ENCODE results near the gene C6orf47.
A peak's percentile ranks its signal among the peaks of the same experiment; 100 is the strongest.

The C6orf47 gene

GRCh38 chr6:31687860-31688693, 27.5 kb upstream of the C6orf47 start:
- no peak for DNase-seq (ENCODE audit: low spot score)

- DNase-seq (ENCODE audit: low spot score), result no peak
Measured at GRCh38 chr6:31687321-31687720, 26.7 kb upstream of the C6orf47 start.

- DNase-seq (ENCODE audit: low spot score), result no peak
Measured at GRCh38 chr6:31686483-31686882, 25.9 kb upstream of the C6orf47 start.

- no peak for DNase-seq (ENCODE audit: low spot score)
Measured at GRCh38 chr6:31683591-31683990, 23.0 kb upstream of the C6orf47 start.

- DNase-seq (ENCODE audit: low spot score), result peak; percentile 67
Measured at GRCh38 chr6:31681135-31681671, 20.6 kb upstream of the C6orf47 start.

- peak; percentile 92 for DNase-seq (ENCODE audit: low spot score)
Measured at GRCh38 chr6:31680226-31681134, 19.9 kb upstream of the C6orf47 start, which contains the start of gene LY6G5C. LY6G5C (minus strand) TSS chr6:31681067; CDS start chr6:31680373, 694 bp downstream.

GRCh38 chr6:31677955-31678354, 17.4 kb upstream of the C6orf47 start:
- DNase-seq (ENCODE audit: low spot score), result no peak

GRCh38 chr6:31676904-31677303, 16.3 kb upstream of the C6orf47 start:
- DNase-seq (ENCODE audit: low spot score), result no peak

GRCh38 chr6:31676322-31676903, 15.8 kb upstream of the C6orf47 start:
- DNase-seq (ENCODE audit: low spot score), result no peak

- DNase-seq (ENCODE audit: low spot score), result no peak
Measured at GRCh38 chr6:31669676-31670075, 9.1 kb upstream of the C6orf47 start, which contains the start of gene LY6G5B. LY6G5B (plus strand) TSS chr6:31669976; CDS start chr6:31670951, 975 bp downstream.

GRCh38 chr6:31666337-31666965, 5.9 kb upstream of the C6orf47 start:
- no peak for DNase-seq (ENCODE audit: low spot score)

GRCh38 chr6:31665501-31666336, 5.1 kb upstream of the C6orf47 start, which contains the start of gene CSNK2B:
CSNK2B (plus strand) TSS chr6:31666080; CDS start chr6:31666832, 752 bp downstream.
- DNase-seq (ENCODE audit: low spot score), result peak; percentile 97

GRCh38 chr6:31664790-31665500, 4.4 kb upstream of the C6orf47 start, which contains the start of gene GPANK1:
GPANK1 (minus strand) TSS chr6:31664997; CDS start chr6:31664478, 519 bp downstream.
- peak; percentile 86 for DNase-seq (ENCODE audit: low spot score)

GRCh38 chr6:31663961-31664789, 3.6 kb upstream of the C6orf47 start:
- DNase-seq (ENCODE audit: low spot score), result peak; percentile 86

GRCh38 chr6:31663126-31663960, 2.8 kb upstream of the C6orf47 start:
- no peak for DNase-seq (ENCODE audit: low spot score)

- DNase-seq (ENCODE audit: low spot score), result no peak
Measured at GRCh38 chr6:31662124-31662723, 1.6 kb upstream of the C6orf47 start.
